Measurements from ENCODE around the gene SLC35F5. TPM values are rescaled to one million over a fixed set of nuclear protein-coding genes. Genes with fewer than 3 reads are reported as not detected.

SLC35F5 gene, protein sequence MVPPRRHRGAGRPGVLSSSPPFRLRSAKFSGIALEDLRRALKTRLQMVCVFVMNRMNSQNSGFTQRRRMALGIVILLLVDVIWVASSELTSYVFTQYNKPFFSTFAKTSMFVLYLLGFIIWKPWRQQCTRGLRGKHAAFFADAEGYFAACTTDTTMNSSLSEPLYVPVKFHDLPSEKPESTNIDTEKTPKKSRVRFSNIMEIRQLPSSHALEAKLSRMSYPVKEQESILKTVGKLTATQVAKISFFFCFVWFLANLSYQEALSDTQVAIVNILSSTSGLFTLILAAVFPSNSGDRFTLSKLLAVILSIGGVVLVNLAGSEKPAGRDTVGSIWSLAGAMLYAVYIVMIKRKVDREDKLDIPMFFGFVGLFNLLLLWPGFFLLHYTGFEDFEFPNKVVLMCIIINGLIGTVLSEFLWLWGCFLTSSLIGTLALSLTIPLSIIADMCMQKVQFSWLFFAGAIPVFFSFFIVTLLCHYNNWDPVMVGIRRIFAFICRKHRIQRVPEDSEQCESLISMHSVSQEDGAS
- 58.3 and 65.1 TPM in 2 replicates for total RNA-seq (ENCODE audit: low replicate concordance)
- long read RNA-seq, full-length matches to known transcripts, result 197 of 257 reads
- long read RNA-seq, partial matches to known transcripts, result 26 of 257 reads
- long read RNA-seq, other reads (novel, unspliced or antisense), result 34 of 257 reads

GRCh38 chr2:113756355-113757137, at the start of gene SLC35F5:
Gene SLC35F5 (minus strand): TSS chr2:113756642. CDS start chr2:113756409, 233 bp downstream.
- H3K27me3 Mint-ChIP-seq, result peaks cover 3% of the 10 kb centered on the region
- H3K4me3 Mint-ChIP-seq, result peak within 1 kb of the TSS; percentile 99
- peaks cover 7% of the 10 kb centered on the region for H3K36me3 Mint-ChIP-seq
- no peaks in the 10 kb centered on the region for H3K9me3 Mint-ChIP-seq
- peak within 1 kb of the TSS; percentile 100 for H3K27ac Mint-ChIP-seq
- TF ChIP-seq, protein P1, sequence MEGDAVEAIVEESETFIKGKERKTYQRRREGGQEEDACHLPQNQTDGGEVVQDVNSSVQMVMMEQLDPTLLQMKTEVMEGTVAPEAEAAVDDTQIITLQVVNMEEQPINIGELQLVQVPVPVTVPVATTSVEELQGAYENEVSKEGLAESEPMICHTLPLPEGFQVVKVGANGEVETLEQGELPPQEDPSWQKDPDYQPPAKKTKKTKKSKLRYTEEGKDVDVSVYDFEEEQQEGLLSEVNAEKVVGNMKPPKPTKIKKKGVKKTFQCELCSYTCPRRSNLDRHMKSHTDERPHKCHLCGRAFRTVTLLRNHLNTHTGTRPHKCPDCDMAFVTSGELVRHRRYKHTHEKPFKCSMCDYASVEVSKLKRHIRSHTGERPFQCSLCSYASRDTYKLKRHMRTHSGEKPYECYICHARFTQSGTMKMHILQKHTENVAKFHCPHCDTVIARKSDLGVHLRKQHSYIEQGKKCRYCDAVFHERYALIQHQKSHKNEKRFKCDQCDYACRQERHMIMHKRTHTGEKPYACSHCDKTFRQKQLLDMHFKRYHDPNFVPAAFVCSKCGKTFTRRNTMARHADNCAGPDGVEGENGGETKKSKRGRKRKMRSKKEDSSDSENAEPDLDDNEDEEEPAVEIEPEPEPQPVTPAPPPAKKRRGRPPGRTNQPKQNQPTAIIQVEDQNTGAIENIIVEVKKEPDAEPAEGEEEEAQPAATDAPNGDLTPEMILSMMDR (conservative IDR thresholded peaks at IDR 0.05), result no peak
- DNase-seq (ENCODE audit: extremely low spot score, unreplicated experiment), result peak; percentile 98
- H3K4me1 Mint-ChIP-seq (ENCODE audit: unreplicated experiment), result peaks cover 12% of the 10 kb centered on the region

DNA sequence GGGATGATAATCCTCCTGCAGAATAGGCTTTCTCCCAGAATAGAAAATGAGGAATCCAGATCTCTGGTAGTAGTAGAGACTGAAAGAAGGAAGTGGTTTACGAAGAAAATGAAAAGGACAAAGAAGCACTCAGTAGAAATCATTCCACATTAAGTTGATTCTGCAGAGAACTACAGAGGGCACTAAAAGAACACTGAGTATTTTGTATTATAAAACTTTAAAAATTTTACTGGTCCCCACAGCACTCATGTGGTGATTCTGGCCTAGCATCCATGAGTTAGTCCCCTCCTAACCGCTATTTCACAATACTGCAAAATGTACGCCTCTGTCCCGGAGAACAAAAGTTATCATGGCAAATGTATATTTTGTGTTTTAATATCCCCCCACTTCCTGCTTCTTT, 42.9 kb upstream of the SLC35F5 start:
- no peak for DNase-seq (ENCODE audit: extremely low spot score, unreplicated experiment)
- H3K9me3 Mint-ChIP-seq, result no peaks in the 10 kb centered on the region
- H3K27me3 Mint-ChIP-seq, result no peaks in the 10 kb centered on the region
- H3K4me3 Mint-ChIP-seq, result no peak overlapping the region
- no peaks in the 10 kb centered on the region for H3K4me1 Mint-ChIP-seq (ENCODE audit: unreplicated experiment)
- no peaks in the 10 kb centered on the region for H3K36me3 Mint-ChIP-seq
- H3K27ac Mint-ChIP-seq, result no peak overlapping the region
- TF ChIP-seq, protein P1 (conservative IDR thresholded peaks at IDR 0.05), result no peak

DNA sequence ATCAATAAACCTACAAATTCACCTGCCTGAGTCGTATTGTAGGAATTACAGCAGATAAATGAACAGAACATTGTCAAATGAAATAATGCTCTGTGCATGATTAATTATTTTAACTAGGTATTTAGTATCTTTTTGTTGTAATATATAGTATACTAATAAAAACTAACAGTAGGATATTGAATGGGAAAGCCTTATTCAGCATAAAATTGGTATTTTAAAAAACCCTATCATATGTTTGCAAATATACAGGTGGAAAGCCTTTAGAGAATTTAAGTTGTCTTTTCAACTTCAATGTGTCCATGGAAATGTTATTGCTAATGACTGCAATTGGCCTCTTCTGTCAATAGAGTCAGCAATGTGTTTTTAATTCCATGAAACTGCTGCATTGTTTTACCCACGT, 40.8 kb upstream of the SLC35F5 start:
- TF ChIP-seq, protein P1 (conservative IDR thresholded peaks at IDR 0.05), result no peak
- H3K9me3 Mint-ChIP-seq, result no peaks in the 10 kb centered on the region
- DNase-seq (ENCODE audit: extremely low spot score, unreplicated experiment), result no peak
- no peak overlapping the region for H3K27ac Mint-ChIP-seq
- no peaks in the 10 kb centered on the region for H3K27me3 Mint-ChIP-seq
- H3K36me3 Mint-ChIP-seq, result no peaks in the 10 kb centered on the region
- no peak overlapping the region for H3K4me3 Mint-ChIP-seq
- no peaks in the 10 kb centered on the region for H3K4me1 Mint-ChIP-seq (ENCODE audit: unreplicated experiment)

DNA sequence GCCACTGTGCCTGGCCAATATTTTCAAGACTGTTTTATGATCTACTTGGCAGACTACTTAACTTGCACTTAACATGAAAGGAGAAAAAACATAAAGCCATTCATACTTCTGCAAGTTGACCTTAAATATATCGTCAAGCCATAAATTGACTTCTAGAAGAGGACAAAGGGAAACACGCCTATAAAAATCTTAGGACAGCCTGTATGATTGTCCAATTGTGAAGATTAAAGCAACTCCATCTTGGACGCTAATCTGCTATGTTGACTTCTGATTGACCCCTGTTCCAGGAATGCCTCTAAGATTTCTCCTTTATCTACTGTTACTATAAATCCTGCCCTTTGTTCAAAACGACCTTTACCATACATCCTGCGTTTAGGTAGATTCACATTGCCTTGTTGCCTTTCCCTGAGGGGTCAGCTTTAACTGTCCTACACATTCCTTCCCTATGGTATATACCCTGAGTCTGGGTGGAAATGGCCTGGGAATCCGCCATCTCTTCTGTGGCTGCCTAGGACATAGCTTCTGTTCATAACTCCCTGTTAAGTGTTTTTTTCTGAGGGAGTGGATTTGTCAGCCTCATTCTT, 40.2 kb upstream of the SLC35F5 start:
- Mint-ChIP-seq H3K4me1 (ENCODE audit: unreplicated experiment) (no peaks in the 10 kb centered on the region), H3K36me3 (no peaks in the 10 kb centered on the region), H3K4me3 (no peak overlapping the region), H3K27ac (no peak overlapping the region), H3K27me3 (no peaks in the 10 kb centered on the region), H3K9me3 (no peaks in the 10 kb centered on the region)
- TF ChIP-seq, protein P1 (conservative IDR thresholded peaks at IDR 0.05), result no peak
- no peak for DNase-seq (ENCODE audit: extremely low spot score, unreplicated experiment)

DNA sequence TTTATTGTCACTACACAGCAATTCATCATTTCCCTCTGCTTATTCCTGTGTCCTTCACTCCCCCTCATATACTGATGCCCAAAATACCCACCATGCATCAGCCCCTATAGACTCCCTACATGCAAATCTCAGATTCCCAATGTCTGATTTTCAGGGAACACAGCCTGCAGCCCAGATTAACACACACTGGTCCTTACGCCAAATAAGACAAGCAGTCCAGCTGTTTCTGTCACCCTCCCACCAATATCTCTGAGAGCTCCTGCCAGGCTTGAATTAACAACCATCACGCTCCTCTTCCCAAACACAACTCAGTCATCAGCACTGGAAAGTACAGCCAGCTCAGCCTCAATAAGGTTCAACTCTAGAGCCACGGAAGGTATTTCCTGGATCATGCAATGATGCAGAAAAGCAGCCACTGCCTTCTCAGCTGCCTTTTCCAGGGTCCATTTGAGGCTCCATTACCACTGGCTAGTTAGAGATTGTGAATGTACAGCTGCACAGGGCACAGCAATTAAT, 39.0 kb upstream of the SLC35F5 start:
- no peaks in the 10 kb centered on the region for H3K27me3 Mint-ChIP-seq
- peak overlapping the region; percentile 35 for H3K27ac Mint-ChIP-seq
- DNase-seq (ENCODE audit: extremely low spot score, unreplicated experiment), result no peak
- H3K4me1 Mint-ChIP-seq (ENCODE audit: unreplicated experiment), result no peaks in the 10 kb centered on the region
- no peak overlapping the region for H3K4me3 Mint-ChIP-seq
- TF ChIP-seq, protein P1 (conservative IDR thresholded peaks at IDR 0.05), result no peak
- no peaks in the 10 kb centered on the region for H3K9me3 Mint-ChIP-seq
- H3K36me3 Mint-ChIP-seq, result no peaks in the 10 kb centered on the region
